ENCODE measurements around the gene DLG1. TPM values are rescaled to one million over a fixed set of nuclear protein-coding genes. Genes with fewer than 3 reads are reported as not detected.

DLG1 gene
- total RNA-seq, 4 donors from 2014 or later, result 134 to 211 (median 152) TPM

DNA sequence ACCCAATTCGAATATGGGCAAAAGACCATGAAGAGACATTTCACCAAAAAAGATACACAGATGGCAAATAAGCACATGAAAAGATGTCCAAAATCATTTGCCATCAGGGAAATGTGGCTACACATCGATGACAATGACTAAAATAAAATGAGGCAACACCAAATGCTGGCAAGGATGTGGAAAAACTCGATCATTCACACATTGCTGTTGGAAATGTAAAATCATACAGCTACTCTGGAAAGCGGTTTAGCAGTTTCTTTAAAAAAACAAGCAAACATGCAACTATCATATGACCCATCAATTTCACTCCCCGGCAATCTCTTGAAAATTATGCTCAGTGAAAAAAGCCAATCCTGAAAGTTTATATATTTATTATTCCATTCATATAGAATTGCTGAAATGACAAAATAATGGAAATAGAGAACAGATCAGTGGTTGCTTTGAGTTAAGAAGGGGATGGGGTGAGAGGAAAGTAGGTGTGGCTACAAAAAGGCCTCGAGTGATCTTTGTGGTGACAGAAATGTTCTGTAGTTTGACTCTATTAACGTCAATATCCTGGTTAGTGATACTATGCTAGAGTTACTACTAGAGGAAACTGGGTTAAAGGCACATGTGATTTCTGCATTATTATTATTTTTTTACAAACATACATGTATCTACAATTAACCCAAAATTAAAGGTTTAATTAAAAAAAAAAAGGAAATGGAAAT is 45.0 kb downstream of the DLG1 start:
- intact Hi-C loops (cut with DNase I; ENCODE audit: low total_unique reads), result no loop called here
- no peak for DNase-seq
- peaks cover 0 to 14% (median 0%) of the 10 kb centered on the region in 4 donors for H3K36me3 ChIP-seq
- 80 to 82% methylated on average over 7 of the region's 7 CpGs for WGBS, 2 donors (ENCODE audit: low coverage in 1 of 2)
- in situ Hi-C loops (cut with MboI; ENCODE audit: low pct_ligation_motif_present in 1 of 4, low pct_unique_long_range_greater_than_20kb in 1 of 4, low sequenced_read_pairs in 3 of 4), result loop anchor here in 3 of 4 donors (10.0 to 25.0 kb wide), 3 partner anchors 251 to 261 kb away; no protein-coding TSS in a partner anchor
- H3K4me3 ChIP-seq, result no peak overlapping the region
- H3K27ac ChIP-seq, result no peak overlapping the region
- H3K4me1 ChIP-seq, result peaks cover 0 to 28% (median 13%) of the 10 kb centered on the region in 4 donors
- peaks cover 18 to 19% of the 10 kb centered on the region in 2 donors for H3K9me3 ChIP-seq
- H3K27me3 ChIP-seq, result no peaks in the 10 kb centered on the region
- TF ChIP-seq, protein P1, sequence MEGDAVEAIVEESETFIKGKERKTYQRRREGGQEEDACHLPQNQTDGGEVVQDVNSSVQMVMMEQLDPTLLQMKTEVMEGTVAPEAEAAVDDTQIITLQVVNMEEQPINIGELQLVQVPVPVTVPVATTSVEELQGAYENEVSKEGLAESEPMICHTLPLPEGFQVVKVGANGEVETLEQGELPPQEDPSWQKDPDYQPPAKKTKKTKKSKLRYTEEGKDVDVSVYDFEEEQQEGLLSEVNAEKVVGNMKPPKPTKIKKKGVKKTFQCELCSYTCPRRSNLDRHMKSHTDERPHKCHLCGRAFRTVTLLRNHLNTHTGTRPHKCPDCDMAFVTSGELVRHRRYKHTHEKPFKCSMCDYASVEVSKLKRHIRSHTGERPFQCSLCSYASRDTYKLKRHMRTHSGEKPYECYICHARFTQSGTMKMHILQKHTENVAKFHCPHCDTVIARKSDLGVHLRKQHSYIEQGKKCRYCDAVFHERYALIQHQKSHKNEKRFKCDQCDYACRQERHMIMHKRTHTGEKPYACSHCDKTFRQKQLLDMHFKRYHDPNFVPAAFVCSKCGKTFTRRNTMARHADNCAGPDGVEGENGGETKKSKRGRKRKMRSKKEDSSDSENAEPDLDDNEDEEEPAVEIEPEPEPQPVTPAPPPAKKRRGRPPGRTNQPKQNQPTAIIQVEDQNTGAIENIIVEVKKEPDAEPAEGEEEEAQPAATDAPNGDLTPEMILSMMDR (IDR thresholded peaks at IDR 0.05), result no peak
- TF ChIP-seq EP300 (IDR thresholded peaks at IDR 0.05; ENCODE audit: low read depth) (no peak), POLR2A (IDR thresholded peaks at IDR 0.05) (no peak), POLR2AphosphoS5 (IDR thresholded peaks at IDR 0.05) (no peak)

- in situ Hi-C loops (cut with MboI; ENCODE audit: low pct_ligation_motif_present in 1 of 4, low pct_unique_long_range_greater_than_20kb in 1 of 4, low sequenced_read_pairs in 3 of 4), result no loop called here
- Histone ChIP-seq H3K36me3 (peaks cover 0 to 24% (median 0%) of the 10 kb centered on the region in 4 donors), H3K27me3 (no peaks in the 10 kb centered on the region), H3K9me3 (peaks cover 28% of the 10 kb centered on the region in 2 donors), H3K4me3 (no peak overlapping the region), H3K27ac (no peak overlapping the region), H3K4me1 (peaks cover 0 to 9% (median 3%) of the 10 kb centered on the region in 4 donors)
- DNase-seq, result no peak
- 87 to 92% methylated on average over 4 of the region's 4 CpGs for WGBS, 2 donors (ENCODE audit: low coverage in 1 of 2)
- intact Hi-C loops (cut with DNase I; ENCODE audit: low total_unique reads), result no loop called here
- TF ChIP-seq EP300 (IDR thresholded peaks at IDR 0.05; ENCODE audit: low read depth), result no peak
Observed at GRCh38 chr3:197249542-197249941, 48.9 kb downstream of the DLG1 start.

- Histone ChIP-seq H3K4me3 (no peak overlapping the region), H3K36me3 (peaks cover 0 to 35% (median 0%) of the 10 kb centered on the region in 4 donors), H3K9me3 (peaks cover 30 to 38% of the 10 kb centered on the region in 2 donors), H3K4me1 (no peaks in the 10 kb centered on the region), H3K27me3 (no peaks in the 10 kb centered on the region), H3K27ac (no peak overlapping the region)
- no peak for DNase-seq
- TF ChIP-seq, protein P1 (IDR thresholded peaks at IDR 0.05), result no peak
- TF ChIP-seq EP300 (IDR thresholded peaks at IDR 0.05; ENCODE audit: low read depth), result no peak
- no peak for TF ChIP-seq POLR2AphosphoS5 (IDR thresholded peaks at IDR 0.05)
- TF ChIP-seq POLR2A (IDR thresholded peaks at IDR 0.05), result no peak
- in situ Hi-C loops (cut with MboI; ENCODE audit: low pct_ligation_motif_present in 1 of 4, low pct_unique_long_range_greater_than_20kb in 1 of 4, low sequenced_read_pairs in 3 of 4) (no loop called here), intact Hi-C loops (cut with DNase I; ENCODE audit: low total_unique reads) (no loop called here)
- 85 to 97% methylated on average over 3 to 4 of the region's 4 CpGs for WGBS, 2 donors (ENCODE audit: low coverage in 1 of 2)
Observed at GRCh38 chr3:197248341-197248740, 50.1 kb downstream of the DLG1 start.

- Histone ChIP-seq H3K9me3 (peaks cover 33 to 52% of the 10 kb centered on the region in 2 donors), H3K27me3 (no peaks in the 10 kb centered on the region), H3K4me3 (no peak overlapping the region), H3K4me1 (peaks cover 0 to under 1% (median 0%) of the 10 kb centered on the region in 4 donors), H3K27ac (no peak overlapping the region), H3K36me3 (peaks cover 0 to 48% (median 0%) of the 10 kb centered on the region in 4 donors)
- in situ Hi-C loops (cut with MboI; ENCODE audit: low pct_ligation_motif_present in 1 of 4, low pct_unique_long_range_greater_than_20kb in 1 of 4, low sequenced_read_pairs in 3 of 4) (no loop called here), intact Hi-C loops (cut with DNase I; ENCODE audit: low total_unique reads) (no loop called here)
- TF ChIP-seq, protein P1 (IDR thresholded peaks at IDR 0.05), result no peak
- TF ChIP-seq POLR2AphosphoS5 (IDR thresholded peaks at IDR 0.05), result no peak
- TF ChIP-seq EP300 (IDR thresholded peaks at IDR 0.05; ENCODE audit: low read depth), result no peak
- TF ChIP-seq POLR2A (IDR thresholded peaks at IDR 0.05), result no peak
- no peak for DNase-seq
- 85% methylated on average over 3 of the region's 3 CpGs for WGBS, 2 donors (ENCODE audit: low coverage in 1 of 2)
Observed at GRCh38 chr3:197244751-197245150, 53.7 kb downstream of the DLG1 start.

Measured in transverse colon (tissue), 4 donors.